OCI-LY1 (cell line): ENCODE data around the gene HDAC9.

Experiments
- EZH2 ChIP-seq: fragments of 200-600 bp; sonication (generic), shearing (Covaris generic); IDR thresholded peaks from 2 replicates; pipeline ENCODE4 v1.8.0; 2017; ENCODE audit warnings: borderline replicate concordance, mixed run types, mild to moderate bottlenecking, antibody characterized with exemption, low read length, moderate library complexity, mixed read lengths
- TF ChIP-seq, protein P1 (sequence below): fragments of 200-600 bp; sonication (generic), shearing (Covaris generic); IDR thresholded peaks from 2 replicates; pipeline ENCODE4 v1.5.1; 2017; ENCODE audit warnings: mild to moderate bottlenecking, antibody characterized with exemption, low read length, moderate library complexity, mixed read lengths

DNA sequence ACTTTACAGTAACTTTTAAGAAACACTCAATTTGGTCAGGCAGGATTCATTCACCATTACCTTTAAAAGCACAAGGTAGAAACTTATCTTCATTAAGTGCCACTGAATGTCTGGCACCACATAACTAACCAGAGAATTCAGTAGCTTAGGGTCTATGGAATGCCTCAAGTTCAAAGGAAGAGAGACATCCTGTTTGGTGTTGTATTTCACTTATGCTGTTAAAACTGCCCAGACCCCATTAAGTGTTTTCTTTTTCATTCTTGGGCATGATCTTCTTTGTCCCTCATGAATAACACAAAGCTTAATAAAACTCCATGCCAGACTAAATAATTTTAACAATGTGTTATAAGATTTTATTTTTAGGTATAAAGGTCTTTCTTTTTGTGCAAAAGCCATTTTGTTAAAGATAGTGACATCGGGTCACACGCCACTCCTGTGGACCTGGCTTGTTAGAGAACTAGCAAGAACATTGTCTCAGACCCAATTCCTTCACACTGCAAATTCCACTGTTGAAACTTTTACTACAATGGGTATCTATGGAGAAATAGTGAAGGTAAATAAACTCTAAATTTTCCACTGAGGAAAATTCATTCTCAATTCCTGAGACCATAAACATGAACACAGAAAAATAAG is 400.9 kb downstream of the HDAC9 start:
- TF ChIP-seq, protein P1, sequence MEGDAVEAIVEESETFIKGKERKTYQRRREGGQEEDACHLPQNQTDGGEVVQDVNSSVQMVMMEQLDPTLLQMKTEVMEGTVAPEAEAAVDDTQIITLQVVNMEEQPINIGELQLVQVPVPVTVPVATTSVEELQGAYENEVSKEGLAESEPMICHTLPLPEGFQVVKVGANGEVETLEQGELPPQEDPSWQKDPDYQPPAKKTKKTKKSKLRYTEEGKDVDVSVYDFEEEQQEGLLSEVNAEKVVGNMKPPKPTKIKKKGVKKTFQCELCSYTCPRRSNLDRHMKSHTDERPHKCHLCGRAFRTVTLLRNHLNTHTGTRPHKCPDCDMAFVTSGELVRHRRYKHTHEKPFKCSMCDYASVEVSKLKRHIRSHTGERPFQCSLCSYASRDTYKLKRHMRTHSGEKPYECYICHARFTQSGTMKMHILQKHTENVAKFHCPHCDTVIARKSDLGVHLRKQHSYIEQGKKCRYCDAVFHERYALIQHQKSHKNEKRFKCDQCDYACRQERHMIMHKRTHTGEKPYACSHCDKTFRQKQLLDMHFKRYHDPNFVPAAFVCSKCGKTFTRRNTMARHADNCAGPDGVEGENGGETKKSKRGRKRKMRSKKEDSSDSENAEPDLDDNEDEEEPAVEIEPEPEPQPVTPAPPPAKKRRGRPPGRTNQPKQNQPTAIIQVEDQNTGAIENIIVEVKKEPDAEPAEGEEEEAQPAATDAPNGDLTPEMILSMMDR, result no peak
- no peak for TF ChIP-seq EZH2
